HG03025 (cell line): ENCODE data around the gene RBPJ.

ENCODE experiments used
- ATAC-seq: cut with Tn5 transposase; IDR thresholded peaks from one replicate; pipeline ENCODE4 v1.9.1; 2021; ENCODE audit warnings: mild to moderate bottlenecking, moderate library complexity; ENCODE audit not compliant: unreplicated experiment, low FRiP score

RBPJ gene

GRCh38 chr4:26412381-26413372 lies 91.9 kb downstream of the RBPJ start:
- ATAC-seq: no peak

- no peak for ATAC-seq
Measured at GRCh38 chr4:26413582-26413981, 92.8 kb downstream of the RBPJ start.

- no peak for ATAC-seq
Measured at GRCh38 chr4:26418107-26418506, 97.3 kb downstream of the RBPJ start.

GRCh38 chr4:26418850-26419249 lies 98.0 kb downstream of the RBPJ start:
- ATAC-seq: no peak

GRCh38 chr4:26420438-26420837 lies 99.6 kb downstream of the RBPJ start:
- ATAC-seq: no peak

GRCh38 chr4:26420913-26421312 lies 100.1 kb downstream of the RBPJ start:
- ATAC-seq: no peak

GRCh38 chr4:26424153-26424552 lies 103.3 kb downstream of the RBPJ start:
- ATAC-seq: no peak

- ATAC-seq: no peak
Measured at GRCh38 chr4:26424838-26425237, 104.0 kb downstream of the RBPJ start.

- no peak for ATAC-seq
Measured at GRCh38 chr4:26425953-26426352, 105.1 kb downstream of the RBPJ start.

- ATAC-seq: no peak
Measured at GRCh38 chr4:26426892-26427291, 106.1 kb downstream of the RBPJ start.

- ATAC-seq: no peak
Measured at GRCh38 chr4:26429910-26430309, 109.1 kb downstream of the RBPJ start.

- no peak for ATAC-seq
Measured at GRCh38 chr4:26431461-26432180, 110.8 kb downstream of the RBPJ start.

- no peak for ATAC-seq
Measured at GRCh38 chr4:26432419-26432818, 111.6 kb downstream of the RBPJ start.

GRCh38 chr4:26433556-26433955 lies 112.7 kb downstream of the RBPJ start:
- no peak for ATAC-seq

- ATAC-seq: no peak
Measured at GRCh38 chr4:26434030-26434639, 113.3 kb downstream of the RBPJ start.

- ATAC-seq: no peak
Measured at GRCh38 chr4:26441102-26441501, 120.3 kb downstream of the RBPJ start.

- no peak for ATAC-seq
Measured at GRCh38 chr4:26441771-26442170, 121.0 kb downstream of the RBPJ start.

GRCh38 chr4:26447378-26447777 lies 126.6 kb downstream of the RBPJ start:
- no peak for ATAC-seq

GRCh38 chr4:26450418-26450817 lies 129.6 kb downstream of the RBPJ start:
- no peak for ATAC-seq

GRCh38 chr4:26451597-26451996 lies 130.8 kb downstream of the RBPJ start:
- ATAC-seq: no peak
